K562 (cell line): Measurements from ENCODE around the gene CDKN2B.

Source experiments
- POLR2AphosphoS5 ChIP-seq: IDR thresholded peaks from 2 replicates; pipeline ENCODE4 v1.6.1; 2011; ENCODE audit warnings: mild to moderate bottlenecking, low read depth, low read length, moderate library complexity; ENCODE audit not compliant: control insufficient read depth, insufficient read depth
- RCOR1 ChIP-seq, 2 experiments: IDR thresholded peaks; 2 replicates each; pipeline ENCODE4 v1.6.1; 2012; ENCODE audit warnings: low read depth in 2 of 2, low read length in 2 of 2, borderline replicate concordance in 1 of 2, improper control_type of control experiment in 1 of 2
- TF ChIP-seq, protein P1 (sequence below), 2 experiments: fragments of 450-650 bp; conservative IDR thresholded peaks; 2 replicates each; pipeline ENCODE4 v1.6.1; 2017; ENCODE audit warnings: mild to moderate bottlenecking in 2 of 2, moderate library complexity in 2 of 2
- TF ChIP-seq, protein P2 (sequence below), 3 experiments: IDR thresholded peaks in 2 of 3; conservative IDR thresholded peaks in 1 of 3; 2 replicates each; pipeline ENCODE4 v1.5.1; 2011 to 2012; ENCODE audit warnings: low read length in 3 of 3, mild to moderate bottlenecking in 3 of 3, control low read depth in 2 of 3, improper control_type of control experiment in 1 of 3, inconsistent platforms in 1 of 3, low read depth in 1 of 3, mixed read lengths in 1 of 3, moderate library complexity in 1 of 3; ENCODE audit not compliant: insufficient read depth in 2 of 3
- TF ChIP-seq, protein P3 (sequence below): sonication (generic); formaldehyde crosslinking; IDR thresholded peaks from 2 replicates; pipeline ENCODE4 v1.8.1; 2023; ENCODE audit warnings: mild to moderate bottlenecking, missing genetic modification reagents

DNA sequence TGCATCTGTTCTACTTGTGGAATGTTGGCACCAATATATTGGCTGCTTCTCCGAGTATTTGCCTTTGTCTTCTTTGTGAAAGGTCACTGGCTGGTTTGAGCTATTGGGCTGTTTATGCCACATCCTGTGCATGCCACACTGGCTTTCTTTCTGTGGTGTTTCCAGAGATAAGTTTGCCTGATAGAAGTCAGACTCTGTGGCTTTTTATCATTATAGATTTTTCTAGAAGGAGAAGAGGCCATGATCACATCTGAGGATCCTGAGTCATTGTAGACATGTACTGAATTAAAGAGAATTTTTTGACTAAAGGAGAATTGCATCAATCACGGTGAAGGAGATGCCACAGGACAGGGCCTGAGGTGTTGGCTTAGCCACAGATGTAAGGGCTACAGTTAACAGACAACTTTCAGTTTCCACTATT lies 26.5 kb upstream of the CDKN2B start:
- TF ChIP-seq, protein P1, sequence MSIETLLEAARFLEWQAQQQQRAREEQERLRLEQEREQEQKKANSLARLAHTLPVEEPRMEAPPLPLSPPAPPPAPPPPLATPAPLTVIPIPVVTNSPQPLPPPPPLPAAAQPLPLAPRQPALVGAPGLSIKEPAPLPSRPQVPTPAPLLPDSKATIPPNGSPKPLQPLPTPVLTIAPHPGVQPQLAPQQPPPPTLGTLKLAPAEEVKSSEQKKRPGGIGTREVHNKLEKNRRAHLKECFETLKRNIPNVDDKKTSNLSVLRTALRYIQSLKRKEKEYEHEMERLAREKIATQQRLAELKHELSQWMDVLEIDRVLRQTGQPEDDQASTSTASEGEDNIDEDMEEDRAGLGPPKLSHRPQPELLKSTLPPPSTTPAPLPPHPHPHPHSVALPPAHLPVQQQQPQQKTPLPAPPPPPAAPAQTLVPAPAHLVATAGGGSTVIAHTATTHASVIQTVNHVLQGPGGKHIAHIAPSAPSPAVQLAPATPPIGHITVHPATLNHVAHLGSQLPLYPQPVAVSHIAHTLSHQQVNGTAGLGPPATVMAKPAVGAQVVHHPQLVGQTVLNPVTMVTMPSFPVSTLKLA (conservative IDR thresholded peaks at IDR 0.05), result no peak
- TF ChIP-seq RCOR1 (IDR thresholded peaks at IDR 0.05; ENCODE audit: borderline replicate concordance in 1 of 2, low read depth in 2 of 2, low read length in 2 of 2) (no peak), POLR2AphosphoS5 (no peak)
- TF ChIP-seq, protein P2, sequence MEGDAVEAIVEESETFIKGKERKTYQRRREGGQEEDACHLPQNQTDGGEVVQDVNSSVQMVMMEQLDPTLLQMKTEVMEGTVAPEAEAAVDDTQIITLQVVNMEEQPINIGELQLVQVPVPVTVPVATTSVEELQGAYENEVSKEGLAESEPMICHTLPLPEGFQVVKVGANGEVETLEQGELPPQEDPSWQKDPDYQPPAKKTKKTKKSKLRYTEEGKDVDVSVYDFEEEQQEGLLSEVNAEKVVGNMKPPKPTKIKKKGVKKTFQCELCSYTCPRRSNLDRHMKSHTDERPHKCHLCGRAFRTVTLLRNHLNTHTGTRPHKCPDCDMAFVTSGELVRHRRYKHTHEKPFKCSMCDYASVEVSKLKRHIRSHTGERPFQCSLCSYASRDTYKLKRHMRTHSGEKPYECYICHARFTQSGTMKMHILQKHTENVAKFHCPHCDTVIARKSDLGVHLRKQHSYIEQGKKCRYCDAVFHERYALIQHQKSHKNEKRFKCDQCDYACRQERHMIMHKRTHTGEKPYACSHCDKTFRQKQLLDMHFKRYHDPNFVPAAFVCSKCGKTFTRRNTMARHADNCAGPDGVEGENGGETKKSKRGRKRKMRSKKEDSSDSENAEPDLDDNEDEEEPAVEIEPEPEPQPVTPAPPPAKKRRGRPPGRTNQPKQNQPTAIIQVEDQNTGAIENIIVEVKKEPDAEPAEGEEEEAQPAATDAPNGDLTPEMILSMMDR (IDR thresholded peaks at IDR 0.05 in 2 of 3, conservative IDR thresholded peaks at IDR 0.05 in 1 of 3; ENCODE audit: insufficient read depth in 2 of 3, low read depth in 1 of 3, low read length in 3 of 3), result no peak
- TF ChIP-seq, protein P3, sequence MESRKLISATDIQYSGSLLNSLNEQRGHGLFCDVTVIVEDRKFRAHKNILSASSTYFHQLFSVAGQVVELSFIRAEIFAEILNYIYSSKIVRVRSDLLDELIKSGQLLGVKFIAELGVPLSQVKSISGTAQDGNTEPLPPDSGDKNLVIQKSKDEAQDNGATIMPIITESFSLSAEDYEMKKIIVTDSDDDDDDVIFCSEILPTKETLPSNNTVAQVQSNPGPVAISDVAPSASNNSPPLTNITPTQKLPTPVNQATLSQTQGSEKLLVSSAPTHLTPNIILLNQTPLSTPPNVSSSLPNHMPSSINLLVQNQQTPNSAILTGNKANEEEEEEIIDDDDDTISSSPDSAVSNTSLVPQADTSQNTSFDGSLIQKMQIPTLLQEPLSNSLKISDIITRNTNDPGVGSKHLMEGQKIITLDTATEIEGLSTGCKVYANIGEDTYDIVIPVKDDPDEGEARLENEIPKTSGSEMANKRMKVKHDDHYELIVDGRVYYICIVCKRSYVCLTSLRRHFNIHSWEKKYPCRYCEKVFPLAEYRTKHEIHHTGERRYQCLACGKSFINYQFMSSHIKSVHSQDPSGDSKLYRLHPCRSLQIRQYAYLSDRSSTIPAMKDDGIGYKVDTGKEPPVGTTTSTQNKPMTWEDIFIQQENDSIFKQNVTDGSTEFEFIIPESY (CRISPR knock-in tag), result no peak
